22Rv1 (cell line): Measurements from ENCODE around the gene SH3RF1.

Source experiments
- CTCF ChIP-seq: fragments of 450-650 bp; IDR thresholded peaks from 2 replicates; pipeline ENCODE4 v1.5.1; 2017; ENCODE audit warnings: mild to moderate bottlenecking
- ZFX ChIP-seq: fragments of 450-650 bp; IDR thresholded peaks from 2 replicates; pipeline ENCODE4 v1.6.1; 2017; ENCODE audit warnings: antibody characterized with exemption, borderline replicate concordance

DNA sequence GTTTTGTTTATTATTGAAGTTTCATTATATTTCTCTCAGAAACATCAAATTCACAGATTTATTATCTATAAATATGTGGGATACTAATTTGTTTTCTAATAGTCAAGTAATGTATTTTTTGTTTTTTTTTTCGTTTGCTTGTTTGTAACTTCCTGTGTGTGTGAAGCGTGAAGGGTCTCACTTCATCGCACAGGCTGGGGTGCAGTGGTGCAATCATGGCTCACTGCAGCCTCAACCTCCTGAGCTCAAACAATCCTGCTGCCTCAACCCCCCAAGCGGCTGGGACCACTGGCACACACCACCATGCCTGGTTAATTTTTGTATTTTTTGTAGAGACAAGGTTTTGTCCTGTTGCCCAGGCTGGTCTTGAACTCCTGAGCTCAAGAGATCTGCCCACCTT lies 55.1 kb downstream of the SH3RF1 start:
- TF ChIP-seq CTCF (no peak), ZFX (no peak)
